ENCODE results near the gene CNTN6.

The CNTN6 gene

DNA sequence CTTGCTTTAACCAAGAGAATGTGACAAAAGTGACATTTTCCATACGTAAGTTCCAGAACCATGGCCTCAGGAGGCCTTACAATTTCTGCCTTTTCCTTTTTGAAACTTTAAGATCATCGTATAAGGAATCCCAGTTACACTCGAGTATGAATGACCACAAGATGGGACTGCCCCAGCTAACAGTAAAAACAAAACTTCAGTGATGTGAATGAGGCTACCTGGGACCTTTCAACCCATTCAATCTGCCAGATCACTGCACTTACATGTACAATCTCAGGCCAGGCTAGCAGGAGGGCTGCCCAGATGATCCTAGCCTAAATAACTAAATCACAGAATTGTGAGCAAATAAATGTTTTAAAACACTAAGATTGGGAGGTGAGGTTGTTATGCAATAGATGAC is 328.8 kb downstream of the CNTN6 start:
- no peak for DNase-seq (ENCODE audit: low read depth)

DNA sequence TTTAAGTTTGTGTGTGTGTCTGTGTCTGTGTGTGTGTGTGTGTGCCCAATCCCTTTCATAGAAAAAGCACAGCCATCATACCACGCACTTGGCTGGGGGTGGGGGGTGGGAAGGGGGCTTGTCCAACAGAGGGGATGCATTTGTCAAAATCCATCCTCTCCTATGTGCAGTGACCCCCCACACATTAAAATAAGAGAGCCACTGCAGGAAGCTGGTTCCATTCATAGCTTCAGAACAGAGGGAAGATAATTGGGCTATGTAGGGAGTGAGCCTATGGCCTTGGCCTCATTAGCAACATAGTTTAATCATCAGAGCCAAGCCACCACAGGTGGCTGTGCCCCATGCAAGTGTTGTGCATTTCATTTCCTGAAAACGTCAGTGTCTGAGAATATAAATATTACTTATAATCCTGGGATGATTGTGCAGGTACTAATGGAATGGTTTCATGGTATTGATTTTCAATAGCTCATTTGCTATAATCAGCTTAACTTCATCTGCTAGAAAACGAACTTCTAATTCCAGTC is 330.8 kb downstream of the CNTN6 start:
- no peak for DNase-seq (ENCODE audit: low read depth)

DNA sequence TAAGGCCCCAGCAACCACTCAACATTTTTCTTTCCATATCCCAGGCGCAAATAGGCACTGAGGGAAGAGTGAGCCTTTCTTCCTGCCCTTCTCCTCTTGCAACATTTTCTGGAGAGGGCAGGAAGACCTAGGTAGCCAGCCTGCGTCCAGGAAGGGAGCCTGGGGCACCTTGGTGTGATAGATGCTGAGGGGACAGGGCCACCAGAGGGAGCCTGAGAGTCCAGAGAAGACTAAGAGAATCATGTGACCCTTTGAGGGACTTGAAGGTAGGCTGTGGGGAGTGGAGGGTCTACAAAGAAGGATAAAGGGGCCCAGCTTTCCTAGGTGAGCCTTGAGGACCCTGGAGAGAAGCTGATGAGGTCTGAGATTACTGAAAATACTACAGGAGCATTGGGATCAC is 346.6 kb downstream of the CNTN6 start:
- DNase-seq (ENCODE audit: low read depth) = no peak

DNA sequence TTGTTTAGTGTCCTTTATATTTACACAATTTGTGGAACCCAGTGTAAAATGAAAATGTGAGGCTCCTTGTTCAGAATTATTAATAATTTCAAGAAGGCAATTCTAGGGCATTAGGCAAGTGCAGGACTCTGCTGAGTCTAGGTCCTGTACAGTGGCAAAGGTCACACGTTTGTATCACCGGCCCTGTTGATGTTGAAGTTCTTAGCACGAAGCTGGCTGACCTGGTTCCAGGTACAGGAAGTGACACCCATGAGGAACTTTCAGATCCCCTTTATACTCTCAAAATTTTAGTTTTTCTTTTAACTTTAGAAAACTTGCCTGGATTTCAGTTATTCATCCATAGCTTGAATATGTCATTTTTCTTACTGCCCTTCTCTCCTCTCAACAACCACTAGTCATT is 349.4 kb downstream of the CNTN6 start:
- DNase-seq (ENCODE audit: low read depth) = no peak

DNA sequence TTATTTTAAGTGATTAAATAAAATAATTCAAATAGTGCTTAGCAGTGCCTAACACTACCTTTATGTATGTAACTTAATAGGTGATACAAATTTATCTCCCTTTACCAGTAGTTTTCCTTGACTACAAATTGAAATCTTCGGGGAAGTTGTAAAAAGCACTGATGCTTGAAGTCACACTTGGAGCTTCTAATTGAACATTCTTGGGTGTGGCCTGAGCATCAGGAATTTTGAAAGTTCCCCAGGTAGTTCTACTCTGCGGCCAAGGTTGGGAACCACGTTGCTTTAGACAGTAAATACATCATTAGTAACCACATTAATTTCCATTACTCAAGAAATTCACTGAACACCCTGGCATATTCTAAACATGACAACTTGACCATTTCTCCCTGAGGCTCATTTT is 351.4 kb downstream of the CNTN6 start:
- no peak for DNase-seq (ENCODE audit: low read depth)

DNA sequence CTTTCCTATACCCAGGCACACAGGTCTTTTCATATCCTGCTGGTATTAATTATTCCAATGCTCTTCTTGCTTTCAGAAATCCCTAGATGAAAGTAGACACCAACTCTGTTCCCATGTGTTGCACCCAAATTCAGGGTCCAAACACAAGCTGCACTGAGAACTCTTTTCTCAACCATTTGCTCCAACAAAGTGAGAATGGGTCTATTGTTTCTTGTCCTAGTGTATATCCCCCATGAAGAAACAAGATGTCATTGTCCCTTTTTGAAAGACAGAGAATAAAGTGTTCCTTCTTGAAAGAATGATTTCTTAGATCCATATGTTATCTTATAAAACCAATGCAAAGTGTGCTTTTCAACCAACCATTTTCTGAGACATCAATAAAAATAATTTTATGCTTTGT is 353.7 kb downstream of the CNTN6 start:
- DNase-seq (ENCODE audit: low read depth) = no peak

DNA sequence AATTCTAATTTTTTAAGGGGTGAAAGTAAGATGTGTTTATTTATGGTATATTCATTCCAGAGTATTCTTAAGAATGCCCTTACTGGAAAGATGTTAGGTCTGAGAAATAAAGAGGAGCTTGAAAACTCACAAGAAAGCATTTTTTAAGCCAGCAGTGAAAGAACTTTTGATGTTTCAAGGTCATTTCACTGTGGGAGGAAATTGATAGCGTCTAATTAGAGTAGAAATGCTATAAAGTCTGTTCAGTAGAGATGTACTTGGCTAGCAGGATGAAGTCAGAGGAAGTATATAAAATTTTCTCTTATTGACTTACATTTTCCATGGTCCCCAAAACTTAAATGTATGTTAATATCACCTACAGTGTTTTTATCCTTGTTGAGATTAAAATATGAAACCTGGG is 354.6 kb downstream of the CNTN6 start:
- DNase-seq (ENCODE audit: low read depth) = no peak

DNA sequence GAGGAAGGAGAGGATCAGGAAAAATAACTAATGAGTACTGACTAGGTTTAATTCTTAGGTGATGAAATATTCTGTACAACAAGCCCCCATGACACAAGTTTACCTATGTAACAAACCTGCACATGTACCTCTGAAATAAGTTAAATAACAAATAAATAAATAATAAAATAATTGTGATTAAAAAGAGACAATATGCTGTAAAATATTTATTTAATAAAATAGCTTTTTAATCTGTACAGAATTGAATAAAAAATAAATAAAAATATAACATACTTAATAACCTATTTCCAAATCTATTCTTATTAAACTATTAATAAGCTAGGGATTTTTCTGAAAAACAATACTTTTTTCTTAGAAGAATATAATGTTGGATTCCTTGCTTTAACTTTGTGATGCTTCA is 355.6 kb downstream of the CNTN6 start:
- no peak for DNase-seq (ENCODE audit: low read depth)

Measured in T follicular helper cell (primary cell).